T follicular helper cell (primary cell): ENCODE measurements around the gene RABGAP1L.
"Not testable (repeated sequence)": the region's sequence is repeated elsewhere in the genome, so short reads cannot be mapped to it uniquely, and the experiment has no call there.

Experiments
- DNase-seq: peaks from one replicate; pipeline ENCODE4 v3.0.0-alpha.2; 2020; ENCODE audit warnings: low read depth

Gene RABGAP1L

GRCh38 chr1:174197547-174197946, 38.2 kb downstream of the RABGAP1L start:
- DNase-seq = no peak

GRCh38 chr1:174198202-174198601, 38.9 kb downstream of the RABGAP1L start:
- DNase-seq = no peak

- no peak for DNase-seq
Observed at GRCh38 chr1:174200746-174201145, 41.4 kb downstream of the RABGAP1L start.

GRCh38 chr1:174204697-174205308, 45.5 kb downstream of the RABGAP1L start:
- DNase-seq = no peak

- DNase-seq = no peak
Observed at GRCh38 chr1:174206148-174206836, 47.0 kb downstream of the RABGAP1L start.

GRCh38 chr1:174209347-174210187, 50.2 kb downstream of the RABGAP1L start:
- no peak for DNase-seq

- no peak for DNase-seq
Observed at GRCh38 chr1:174211486-174211885, 52.2 kb downstream of the RABGAP1L start.

- no peak for DNase-seq
Observed at GRCh38 chr1:174215766-174216165, 56.4 kb downstream of the RABGAP1L start.

- no peak for DNase-seq
Observed at GRCh38 chr1:174217248-174217647, 57.9 kb downstream of the RABGAP1L start.

GRCh38 chr1:174217787-174218574, 58.7 kb downstream of the RABGAP1L start:
- DNase-seq = no peak

- no peak for DNase-seq
Observed at GRCh38 chr1:174218983-174219382, 59.7 kb downstream of the RABGAP1L start.

- DNase-seq = no peak
Observed at GRCh38 chr1:174219606-174220370, 60.5 kb downstream of the RABGAP1L start.

GRCh38 chr1:174221681-174222080, 62.4 kb downstream of the RABGAP1L start:
- no peak for DNase-seq

- DNase-seq = no peak
Observed at GRCh38 chr1:174222166-174222949, 63.0 kb downstream of the RABGAP1L start.

- DNase-seq = no peak
Observed at GRCh38 chr1:174224641-174225040, 65.3 kb downstream of the RABGAP1L start.

GRCh38 chr1:174225499-174226204, 66.3 kb downstream of the RABGAP1L start:
- no peak for DNase-seq

GRCh38 chr1:174230399-174230798, 71.1 kb downstream of the RABGAP1L start:
- DNase-seq = no peak

GRCh38 chr1:174232761-174233160, 73.4 kb downstream of the RABGAP1L start:
- no peak for DNase-seq

GRCh38 chr1:174238845-174239501, 79.7 kb downstream of the RABGAP1L start:
- not testable (repeated sequence) for DNase-seq
